NCI-H128 (cell line): ENCODE data around the gene CNN3.
A peak's percentile ranks its signal among the peaks of the same experiment; 100 is the strongest.

Experiments used
- DNase-seq: peaks from one replicate; lab custom pipeline; 2025; ENCODE audit not compliant: unreplicated experiment; lab: John Stamatoyannopoulos, UW

CNN3 gene

GRCh38 chr1:94926915-94927404, at the start of gene CNN3:
Gene CNN3, minus strand, starts transcription at chr1:94927110. Its CDS starts 216 bp downstream, at chr1:94926894.
- peak; percentile 85 for DNase-seq

- no peak for DNase-seq
Observed at GRCh38 chr1:94974824-94975223, 47.9 kb upstream of the CNN3 start.

DNA sequence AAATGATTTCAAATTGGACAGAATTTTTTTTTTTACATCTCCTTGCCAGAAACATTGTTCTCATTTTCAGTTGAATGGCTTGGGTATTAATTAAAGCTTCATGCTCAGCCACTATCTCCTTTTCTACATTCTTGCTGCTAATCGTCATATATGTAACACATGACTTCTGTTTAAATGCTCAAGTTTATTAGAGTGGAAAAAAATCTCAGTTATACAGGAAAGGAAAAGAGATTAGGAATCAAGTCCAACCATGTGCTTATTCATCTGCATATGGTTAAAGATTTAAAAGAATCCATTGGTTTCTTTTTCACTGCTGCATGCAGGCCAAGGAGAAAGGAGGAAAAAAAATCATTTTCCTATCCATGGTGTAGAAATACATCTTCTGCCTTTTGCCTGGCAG, 47.3 kb upstream of the CNN3 start:
- no peak for DNase-seq

DNA sequence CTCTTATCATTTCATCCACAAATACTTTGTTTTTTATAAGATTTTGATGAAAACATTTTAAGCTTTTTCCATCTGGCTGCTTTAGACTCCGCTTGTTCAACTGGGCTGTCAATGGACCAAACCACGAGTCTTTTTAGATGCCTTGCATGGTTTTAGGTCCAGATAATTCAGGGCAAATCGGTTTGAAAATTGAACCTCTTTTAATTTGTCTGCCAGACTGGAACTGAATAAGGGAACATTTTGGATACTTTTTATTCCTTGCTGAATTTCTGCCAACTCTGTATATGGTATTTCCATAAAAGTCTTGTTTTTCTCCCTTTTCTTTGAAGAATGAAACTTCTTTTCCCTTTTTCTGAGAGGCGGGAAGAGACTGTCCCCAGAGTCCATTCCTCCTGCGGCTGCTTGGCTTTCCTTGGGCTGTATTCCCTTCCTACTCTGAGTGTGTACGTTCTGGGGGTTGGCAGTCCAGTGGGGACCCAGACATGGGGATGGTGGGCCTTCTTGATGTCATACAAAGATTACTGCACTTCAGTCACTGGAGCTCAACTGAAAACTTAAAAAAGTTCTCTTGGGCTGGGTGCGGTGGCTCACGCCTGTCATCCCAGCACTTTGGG, 46.5 kb upstream of the CNN3 start:
- no peak for DNase-seq

DNA sequence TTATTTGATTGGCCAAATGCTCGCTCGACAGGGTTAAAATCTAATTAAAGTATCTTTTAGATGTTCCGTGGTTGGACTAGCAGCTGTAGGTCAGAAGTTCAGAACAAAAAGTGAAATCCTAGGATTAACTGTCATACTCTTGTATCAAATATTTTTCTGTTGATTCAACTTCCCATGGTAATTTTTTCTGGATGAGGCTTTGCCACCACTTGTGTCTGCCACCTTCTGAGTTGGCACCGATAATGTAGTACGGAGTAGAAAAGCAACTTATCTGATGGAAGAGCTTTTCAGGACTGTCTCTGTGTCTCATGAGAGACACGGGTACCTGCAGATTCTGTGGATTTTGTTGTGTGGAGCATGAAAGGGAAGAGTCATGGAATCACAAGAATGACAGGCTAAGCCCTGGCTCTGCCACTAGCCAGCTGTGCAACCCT, 44.6 kb upstream of the CNN3 start:
- no peak for DNase-seq

DNA sequence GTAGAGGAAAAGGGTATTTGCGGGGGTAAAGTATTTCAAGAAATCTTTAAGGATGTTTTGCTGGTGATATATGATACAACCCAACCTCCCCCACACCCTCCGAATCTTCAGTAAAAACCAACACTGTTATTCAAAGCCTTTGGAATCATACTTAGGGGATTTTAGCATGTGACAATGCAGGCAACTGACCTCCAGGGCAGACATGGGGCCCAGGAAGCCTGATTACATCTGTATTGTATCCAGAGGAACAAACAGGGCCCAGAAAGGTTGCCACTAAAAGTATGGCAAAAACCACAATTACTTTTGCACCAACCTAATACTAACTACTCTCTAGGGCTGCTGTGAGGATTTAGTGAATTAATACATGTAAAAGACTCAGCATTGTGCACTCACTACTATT, 43.9 kb upstream of the CNN3 start:
- no peak for DNase-seq

DNA sequence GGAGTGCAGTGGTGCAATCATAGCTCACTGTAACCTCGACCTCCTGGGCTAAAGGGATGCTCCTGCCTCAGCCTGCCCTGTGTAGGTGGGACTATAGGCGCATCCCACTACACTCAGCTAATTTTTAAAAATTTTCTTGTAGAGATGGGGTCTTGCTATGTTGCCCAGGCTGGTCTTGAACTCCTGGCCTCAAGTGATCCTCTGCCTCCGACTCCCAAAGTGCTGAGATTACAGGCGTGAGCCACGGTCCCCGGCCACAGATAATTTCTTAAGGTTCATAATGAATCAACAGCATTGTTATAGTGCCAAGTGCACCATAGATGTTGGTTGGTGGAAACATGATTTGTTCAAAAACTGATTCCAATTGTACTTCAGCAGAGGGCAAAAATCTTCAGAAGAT, 42.2 kb upstream of the CNN3 start:
- DNase-seq, result no peak

DNA sequence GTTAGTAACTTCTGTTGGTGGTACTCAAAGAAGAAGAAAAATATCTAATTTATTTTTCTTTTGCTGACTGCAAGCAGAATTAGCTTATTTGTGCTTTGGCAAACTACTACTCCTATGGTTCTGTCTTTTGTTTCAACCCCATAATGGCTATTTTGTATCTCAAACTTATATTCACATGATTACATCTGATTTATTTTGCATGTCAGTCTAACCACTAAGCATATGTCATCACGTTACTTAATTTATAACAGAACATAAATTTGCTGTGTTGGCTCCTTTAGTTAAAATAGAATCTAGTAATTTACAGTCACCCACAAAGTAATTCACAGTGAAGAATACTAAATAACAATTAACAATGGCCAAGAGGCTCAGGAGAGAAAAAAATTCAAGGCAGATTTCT, 39.1 kb upstream of the CNN3 start:
- no peak for DNase-seq

DNA sequence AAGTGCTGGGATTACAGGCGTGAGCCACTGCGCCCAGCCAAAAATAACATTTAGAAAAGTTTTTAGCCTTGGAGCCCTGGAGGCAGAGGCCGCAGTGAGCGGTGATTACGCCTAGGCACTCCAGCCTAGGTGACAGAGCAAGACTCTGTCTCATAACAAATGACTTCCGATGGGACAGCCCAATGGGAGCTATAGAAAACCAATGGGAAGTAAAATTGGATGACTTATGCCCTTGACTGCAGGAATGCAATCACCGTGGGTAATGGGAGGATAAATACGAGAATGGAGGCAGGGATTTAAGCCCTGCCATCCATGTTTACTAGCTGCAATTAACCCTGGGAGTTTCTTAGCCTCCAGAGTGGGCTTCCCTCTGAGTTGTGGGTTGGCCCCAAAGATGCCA, 37.0 kb upstream of the CNN3 start:
- no peak for DNase-seq

DNA sequence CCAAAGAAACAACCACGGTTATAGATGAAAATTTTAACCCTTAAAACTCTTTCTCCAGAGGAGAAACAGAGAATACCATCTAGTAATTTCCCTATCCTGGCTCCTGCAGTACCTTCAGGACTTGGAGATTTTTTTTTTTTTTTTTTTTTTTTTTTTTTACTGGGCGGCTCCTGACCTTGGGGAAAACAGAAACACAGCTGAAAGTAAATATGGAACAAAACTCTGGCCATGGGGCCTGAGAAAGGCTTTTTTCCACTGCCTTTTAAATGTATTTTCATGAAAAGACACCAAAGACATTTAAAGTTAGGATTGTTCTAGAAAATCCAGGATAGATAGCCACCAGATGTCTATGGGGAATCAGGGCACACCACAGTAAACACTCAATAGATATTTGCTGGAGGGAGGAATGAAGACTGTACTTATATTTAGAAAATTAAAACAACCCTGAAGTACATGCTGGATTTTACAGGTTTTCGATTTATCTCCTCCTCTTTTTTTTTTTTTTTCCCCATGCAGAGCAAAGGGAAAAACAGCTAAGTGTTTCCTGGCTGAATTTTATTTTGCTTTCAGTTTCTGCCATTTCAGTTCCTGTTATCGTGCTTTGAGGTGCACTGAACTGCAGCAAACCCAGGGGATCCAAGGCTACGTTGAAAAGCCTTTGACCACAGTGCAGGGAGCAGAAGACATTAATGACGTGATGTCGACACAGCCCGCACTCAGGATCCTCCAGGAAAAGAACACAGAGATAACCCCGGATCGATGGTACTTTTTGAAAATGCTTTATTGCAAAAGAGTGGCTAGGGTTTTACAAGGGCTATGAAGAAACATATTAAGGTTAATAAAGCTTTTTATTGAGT, 35.7 kb upstream of the CNN3 start:
- DNase-seq, result no peak

GRCh38 chr1:94961988-94962387, 35.1 kb upstream of the CNN3 start:
- no peak for DNase-seq

GRCh38 chr1:94961582-94961981, 34.7 kb upstream of the CNN3 start:
- no peak for DNase-seq

- DNase-seq, result no peak
Observed at GRCh38 chr1:94958081-94958480, 31.2 kb upstream of the CNN3 start.

DNA sequence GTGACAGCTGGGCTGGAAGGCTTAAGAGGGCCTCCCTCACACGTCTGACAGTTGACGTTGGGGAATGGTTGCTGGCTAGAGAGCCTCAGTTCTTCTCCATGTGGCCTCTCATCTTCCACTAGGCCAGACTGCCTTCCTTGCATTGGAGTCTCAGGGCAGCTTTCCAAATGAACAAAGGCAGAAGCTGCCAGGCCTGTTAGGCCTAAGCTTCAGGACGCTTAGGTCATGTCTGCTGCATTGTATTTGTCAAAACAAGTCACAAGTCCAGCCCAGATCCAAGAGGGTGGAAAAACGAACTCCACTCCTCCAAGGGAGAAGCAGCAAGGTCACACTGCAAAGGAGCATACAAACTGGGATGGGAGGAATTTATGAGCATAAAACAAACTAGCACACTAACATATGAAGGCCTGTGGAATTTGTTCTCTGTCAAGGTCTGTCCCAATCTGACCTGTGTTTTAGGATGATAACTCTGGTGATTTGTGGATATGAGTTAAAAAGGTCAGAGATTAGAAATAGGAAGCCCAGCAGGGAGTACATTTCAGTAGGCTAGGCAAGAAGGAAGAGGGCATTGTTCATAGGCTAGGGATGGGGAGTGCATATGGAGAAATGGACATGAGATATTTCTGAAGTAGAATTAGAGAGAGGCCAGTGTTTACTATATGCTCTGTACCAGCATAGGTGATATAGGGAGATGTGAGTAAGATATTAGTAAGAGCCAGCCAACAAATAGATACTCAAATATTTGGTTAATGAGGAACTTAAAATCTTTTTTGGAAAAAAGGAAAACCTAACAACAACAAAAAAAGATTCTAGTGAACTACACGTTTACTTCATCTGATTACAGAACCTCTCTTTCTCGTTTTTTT, 29.1 kb upstream of the CNN3 start:
- no peak for DNase-seq

- DNase-seq, result no peak
Observed at GRCh38 chr1:94954263-94955220, 27.6 kb upstream of the CNN3 start.

DNA sequence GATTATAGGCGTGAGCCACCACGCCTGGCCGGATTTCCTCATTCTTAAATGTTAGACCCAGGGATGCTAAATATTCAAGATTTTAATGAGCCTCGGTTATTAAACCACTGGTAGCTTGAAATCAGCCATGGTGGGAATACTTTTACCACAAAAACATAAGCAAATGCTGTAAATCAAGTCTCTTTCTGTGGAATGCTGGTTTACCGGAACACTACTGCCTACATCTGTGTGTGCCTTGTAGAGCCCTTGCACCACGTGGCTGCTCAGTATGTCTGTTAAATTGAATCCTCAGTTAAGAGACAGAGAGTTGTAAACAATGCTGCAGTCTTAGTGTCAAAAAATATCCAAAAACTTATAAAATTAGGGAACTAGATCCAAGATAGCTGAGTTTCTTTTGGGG, 26.8 kb upstream of the CNN3 start:
- DNase-seq, result no peak

DNA sequence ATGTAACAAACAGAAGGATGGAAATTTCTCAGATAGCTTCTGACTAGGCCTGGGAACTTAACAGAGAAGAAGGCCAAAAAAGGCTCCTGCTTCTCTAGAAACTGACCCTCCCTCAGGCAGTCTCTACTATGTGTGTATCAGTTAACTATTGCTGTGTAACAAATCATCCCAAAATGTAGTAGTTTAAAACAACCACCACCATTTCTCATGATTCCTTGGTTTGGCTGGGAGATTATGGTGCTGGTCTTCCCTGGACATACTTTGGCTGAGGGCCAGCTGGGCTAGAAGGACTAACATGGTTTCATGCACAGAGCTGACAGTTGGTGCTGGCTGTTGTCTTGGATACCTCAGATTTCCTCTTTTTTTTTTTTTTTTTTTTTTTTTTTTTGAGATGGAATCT, 26.2 kb upstream of the CNN3 start:
- no peak for DNase-seq

- DNase-seq, result no peak
Observed at GRCh38 chr1:94952539-94952938, 25.6 kb upstream of the CNN3 start.

- DNase-seq, result no peak
Observed at GRCh38 chr1:94951509-94952208, 24.7 kb upstream of the CNN3 start.

GRCh38 chr1:94951046-94951445, 24.1 kb upstream of the CNN3 start:
- no peak for DNase-seq
